CD8-positive, alpha-beta memory T cell (primary cell): Measurements from ENCODE around the gene IRF2BP2. TPM values are rescaled to one million over a fixed set of nuclear protein-coding genes. Genes with fewer than 3 reads are reported as not detected.

Experiments
- CTCF ChIA-PET: fragments of 350-600 bp; sonication (Branson Sonifier 250); formaldehyde crosslinking; loops from one replicate; lab custom pipeline; 2021; ENCODE audit warnings: antibody characterized with exemption; lab: Charles Lee
- POLR2A ChIA-PET: fragments of 350-600 bp; sonication (Branson Sonifier 250); formaldehyde crosslinking; loops from one replicate; lab custom pipeline; 2021; ENCODE audit warnings: antibody characterized with exemption; lab: Charles Lee
- DNase-seq, 5 donors: peaks; one replicate each; pipeline versions ENCODE4 v3.0.0 to v3.0.0-alpha.2; 2020 to 2022; ENCODE audit warnings: mixed read lengths in 1 of 5
- H3K27ac ChIP-seq: one replicate; pipeline ENCODE4 v1.7.0; 2013; ENCODE audit warnings: low read depth, mild to moderate bottlenecking, low read length, moderate library complexity
- H3K27me3 ChIP-seq: 2 replicates; pipeline ENCODE4 v1.7.0; 2013; ENCODE audit warnings: low read length, mild to moderate bottlenecking; ENCODE audit not compliant: insufficient read depth, poor library complexity, severe bottlenecking
- H3K36me3 ChIP-seq: 2 replicates; pipeline ENCODE4 v1.7.0; 2013; ENCODE audit warnings: mild to moderate bottlenecking, low read length, moderate library complexity; ENCODE audit not compliant: insufficient read depth
- H3K4me1 ChIP-seq: 2 replicates; pipeline ENCODE4 v1.7.0; 2013; ENCODE audit warnings: mild to moderate bottlenecking, low read length, moderate library complexity; ENCODE audit not compliant: insufficient read depth
- H3K4me3 ChIP-seq: 2 replicates; pipeline ENCODE4 v1.7.0; 2013; ENCODE audit warnings: mild to moderate bottlenecking, low read length
- H3K9me3 ChIP-seq: 2 replicates; pipeline ENCODE4 v1.7.0; 2013; ENCODE audit warnings: mild to moderate bottlenecking, low read length
- H3K27ac Mint-ChIP-seq, 8 donors: one replicate each; pipeline ENCODE4 v1.8.0; 2020 to 2021; ENCODE audit warnings: mixed read lengths in 8 of 8, mild to moderate bottlenecking in 6 of 8, inconsistent platforms in 3 of 8, moderate library complexity in 3 of 8
- H3K27me3 Mint-ChIP-seq, 2 donors: one replicate each; pipeline ENCODE4 v1.8.0; 2020 to 2021; ENCODE audit warnings: mixed read lengths in 2 of 2, mild to moderate bottlenecking in 1 of 2, moderate library complexity in 1 of 2
- H3K36me3 Mint-ChIP-seq, 3 donors: one replicate each; pipeline ENCODE4 v1.8.0; 2020 to 2021; ENCODE audit warnings: mixed read lengths in 3 of 3, inconsistent platforms in 1 of 3, mild to moderate bottlenecking in 1 of 3
- H3K4me1 Mint-ChIP-seq, 3 donors: one replicate each; pipeline ENCODE4 v1.8.0; 2020 to 2021; ENCODE audit warnings: mixed read lengths in 3 of 3, inconsistent platforms in 1 of 3, mild to moderate bottlenecking in 1 of 3
- H3K4me3 Mint-ChIP-seq, 7 donors: one replicate each; pipeline ENCODE4 v1.8.0; 2020 to 2021; ENCODE audit warnings: mixed read lengths in 7 of 7, mild to moderate bottlenecking in 6 of 7, moderate library complexity in 4 of 7, inconsistent platforms in 2 of 7
- H3K9me3 Mint-ChIP-seq, 5 donors: one replicate each; pipeline ENCODE4 v1.8.0; 2020 to 2022; ENCODE audit warnings: mixed read lengths in 5 of 5, mild to moderate bottlenecking in 3 of 5, moderate library complexity in 2 of 5, inconsistent platforms in 1 of 5
- polyA plus RNA-seq: library from polyadenylated mRNA; unstranded; fragments of 300-500 nt; fragmentation: Illumina TruSeq; gene quantifications from one replicate; pipeline ENCODE4 v1.2.3, GENCODE V29; 2021
- total RNA-seq, 2 experiments: library from RNA; stranded (reverse); gene quantifications; one replicate each; pipeline ENCODE4 v1.2.3, GENCODE V29; 2021

The IRF2BP2 gene
- total and polyA plus RNA-seq, 3 experiments from 2014 or later, result 42.5 to 98.4 (median 91.8) TPM

GRCh38 chr1:234605399-234605982 is 4.5 kb downstream of the IRF2BP2 start:
- DNase-seq, result no peak
- H3K4me1 Mint-ChIP-seq, result peaks cover 68 to 76% (median 73%) of the 10 kb centered on the region in 3 donors
- peaks cover 0 to 13% of the 10 kb centered on the region in 2 donors for H3K27me3 Mint-ChIP-seq
- H3K27ac Mint-ChIP-seq, result peak overlapping the region; percentile 94 to 100 (median 99)
- ChIA-PET POLR2A (interaction anchor here (0.5 to 1.0 kb wide), 5 partner anchors 8 to 555 kb away, joined by 3 to 4 read pairs (median 4); partner anchors contain the start of gene RBM34), CTCF (interaction anchor here (0.8 to 1.6 kb wide), 3 partner anchors 129 to 528 kb away, joined by 3 to 5 read pairs (median 3); no protein-coding TSS in a partner anchor)
- Histone ChIP-seq H3K27me3 (no peaks in the 10 kb centered on the region), H3K9me3 (no peaks in the 10 kb centered on the region), H3K4me3 (peak overlapping the region; percentile 93), H3K4me1 (peaks cover 68% of the 10 kb centered on the region), H3K27ac (peak overlapping the region; percentile 95), H3K36me3 (peaks cover 11% of the 10 kb centered on the region)
- peaks cover 23 to 50% (median 23%) of the 10 kb centered on the region in 3 donors for H3K36me3 Mint-ChIP-seq
- H3K4me3 Mint-ChIP-seq, result peak overlapping the region; percentile 90 to 98 (median 95)
- peaks cover 0 to 6% (median 0%) of the 10 kb centered on the region in 5 donors for H3K9me3 Mint-ChIP-seq

GRCh38 chr1:234604495-234605398 is 5.2 kb downstream of the IRF2BP2 start:
- Histone ChIP-seq H3K27ac (peak overlapping the region; percentile 95), H3K27me3 (no peaks in the 10 kb centered on the region), H3K4me1 (peaks cover 71% of the 10 kb centered on the region), H3K9me3 (no peaks in the 10 kb centered on the region), H3K36me3 (peaks cover 11% of the 10 kb centered on the region), H3K4me3 (peak overlapping the region; percentile 93)
- peaks cover 0 to 3% (median 0%) of the 10 kb centered on the region in 5 donors for H3K9me3 Mint-ChIP-seq
- H3K4me3 Mint-ChIP-seq, result peak overlapping the region; percentile 90 to 98 (median 95)
- H3K4me1 Mint-ChIP-seq, result peaks cover 68 to 78% (median 74%) of the 10 kb centered on the region in 3 donors
- peak overlapping the region; percentile 70 to 100 (median 98) for H3K27ac Mint-ChIP-seq
- DNase-seq, result no peak
- ChIA-PET POLR2A (interaction anchor here (0.5 kb wide), 1 partner anchor 321 kb away, joined by 3 read pairs; no protein-coding TSS in a partner anchor), CTCF (interaction anchor here (0.8 to 1.6 kb wide), 4 partner anchors 130 to 529 kb away, joined by 3 to 5 read pairs (median 3); no protein-coding TSS in a partner anchor)
- peaks cover 23 to 48% (median 23%) of the 10 kb centered on the region in 3 donors for H3K36me3 Mint-ChIP-seq
- H3K27me3 Mint-ChIP-seq, result peaks cover 0 to 10% of the 10 kb centered on the region in 2 donors

GRCh38 chr1:234603221-234604204 is 6.5 kb downstream of the IRF2BP2 start:
- Mint-ChIP-seq H3K4me3 (peak overlapping the region; percentile 79 to 98 (median 95)), H3K9me3 (peaks cover 0 to 3% (median 0%) of the 10 kb centered on the region in 5 donors), H3K36me3 (peaks cover 23 to 49% (median 23%) of the 10 kb centered on the region in 3 donors), H3K4me1 (peaks cover 74 to 90% (median 86%) of the 10 kb centered on the region in 3 donors), H3K27me3 (peaks cover 0 to 8% of the 10 kb centered on the region in 2 donors), H3K27ac (peak overlapping the region; percentile 87 to 99 (median 98))
- peaks cover 11% of the 10 kb centered on the region for H3K36me3 ChIP-seq
- H3K27ac ChIP-seq, result peak overlapping the region; percentile 95
- H3K4me3 ChIP-seq, result peak overlapping the region; percentile 93
- peaks cover 82% of the 10 kb centered on the region for H3K4me1 ChIP-seq
- POLR2A ChIA-PET, result interaction anchor here (0.5 to 1.1 kb wide), 2 partner anchors 9 to 121 kb away, joined by 4 to 5 read pairs; no protein-coding TSS in a partner anchor
- CTCF ChIA-PET, result interaction anchor here (0.7 to 1.6 kb wide), 3 partner anchors 391 to 480 kb away, joined by 3 to 5 read pairs (median 3); no protein-coding TSS in a partner anchor
- no peak for DNase-seq
- H3K27me3 ChIP-seq, result no peaks in the 10 kb centered on the region
- H3K9me3 ChIP-seq, result no peaks in the 10 kb centered on the region

- peaks cover 0 to 1% of the 10 kb centered on the region in 2 donors for H3K27me3 Mint-ChIP-seq
- Histone ChIP-seq H3K27ac (peak overlapping the region; percentile 95), H3K9me3 (no peaks in the 10 kb centered on the region), H3K4me3 (peak overlapping the region; percentile 20), H3K4me1 (peaks cover 78% of the 10 kb centered on the region), H3K27me3 (no peaks in the 10 kb centered on the region), H3K36me3 (peaks cover 7% of the 10 kb centered on the region)
- ChIA-PET CTCF (interaction anchor here (2.0 to 9.5 kb wide), 2 partner anchors 243 to 482 kb away, joined by 5 to 72 read pairs; no protein-coding TSS in a partner anchor), POLR2A (interaction anchor here (0.6 to 3.5 kb wide), 3 partner anchors 8 to 324 kb away, joined by 3 to 101 read pairs (median 4); partner anchors contain the start of gene IRF2BP2)
- peaks cover 16 to 40% (median 17%) of the 10 kb centered on the region in 3 donors for H3K36me3 Mint-ChIP-seq
- H3K4me3 Mint-ChIP-seq, result peak overlapping the region; percentile 41 to 95 (median 77)
- DNase-seq, result no peak
- H3K4me1 Mint-ChIP-seq, result peaks cover 68 to 85% (median 82%) of the 10 kb centered on the region in 3 donors
- peak overlapping the region; percentile 87 to 99 (median 97) for H3K27ac Mint-ChIP-seq
- H3K9me3 Mint-ChIP-seq, result no peaks in the 10 kb centered on the region
Measured at GRCh38 chr1:234602334-234603220, 7.4 kb downstream of the IRF2BP2 start.

GRCh38 chr1:234601301-234602017 is 8.5 kb downstream of the IRF2BP2 start:
- H3K4me3 Mint-ChIP-seq, result peak overlapping the region; percentile 82 to 90 (median 89)
- H3K36me3 Mint-ChIP-seq, result peaks cover 9 to 29% (median 13%) of the 10 kb centered on the region in 3 donors
- no peaks in the 10 kb centered on the region for H3K9me3 Mint-ChIP-seq
- H3K27me3 Mint-ChIP-seq, result no peaks in the 10 kb centered on the region
- no peaks in the 10 kb centered on the region for H3K9me3 ChIP-seq
- peaks cover 61 to 76% (median 72%) of the 10 kb centered on the region in 3 donors for H3K4me1 Mint-ChIP-seq
- H3K4me1 ChIP-seq, result peaks cover 71% of the 10 kb centered on the region
- peak overlapping the region; percentile 93 to 99 (median 97) for H3K27ac Mint-ChIP-seq
- no peaks in the 10 kb centered on the region for H3K36me3 ChIP-seq
- ChIA-PET CTCF (interaction anchor here (0.8 to 9.5 kb wide), 6 partner anchors 11 to 483 kb away, joined by 3 to 72 read pairs (median 4); partner anchors contain the start of gene IRF2BP2), POLR2A (interaction anchor here (0.5 to 3.5 kb wide), 9 partner anchors 10 to 482 kb away, joined by 3 to 101 read pairs (median 3); partner anchors contain the start of gene IRF2BP2)
- peak overlapping the region; percentile 95 for H3K27ac ChIP-seq
- DNase-seq, result peak; percentile 11 to 71 (median 64)
- no peaks in the 10 kb centered on the region for H3K27me3 ChIP-seq
- H3K4me3 ChIP-seq, result no peak overlapping the region
